ENCODE measurements around the gene HELZ. TPM values are rescaled to one million over a fixed set of nuclear protein-coding genes. Genes with fewer than 3 reads are reported as not detected.

Gene HELZ
- total RNA-seq, 6 donors from 2014 or later, result 52.1 to 166 (median 60.8) TPM

- TF ChIP-seq CTCF (IDR thresholded peaks at IDR 0.05) (no peak), POLR2AphosphoS5 (IDR thresholded peaks at IDR 0.05) (no peak), POLR2A (IDR thresholded peaks at IDR 0.05) (no peak), EP300 (IDR thresholded peaks at IDR 0.05) (no peak)
- Histone ChIP-seq H3K27me3 (no peaks in the 10 kb centered on the region), H3K36me3 (peaks cover 7 to 27% (median 11%) of the 10 kb centered on the region in 4 donors), H3K9me3 (no peaks in the 10 kb centered on the region), H3K4me3 (no peak overlapping the region), H3K27ac (no peak overlapping the region), H3K4me1 (peaks cover 0 to 6% (median 0%) of the 10 kb centered on the region in 4 donors)
- WGBS, 2 donors, result 98 to 99% methylated on average over 3 of the region's 3 CpGs
- ATAC-seq (ENCODE audit: low FRiP score in 2 of 2) (no peak), DNase-seq (no peak)
Measured at GRCh38 chr17:67088639-67089038, 156.4 kb downstream of the HELZ start.

DNA sequence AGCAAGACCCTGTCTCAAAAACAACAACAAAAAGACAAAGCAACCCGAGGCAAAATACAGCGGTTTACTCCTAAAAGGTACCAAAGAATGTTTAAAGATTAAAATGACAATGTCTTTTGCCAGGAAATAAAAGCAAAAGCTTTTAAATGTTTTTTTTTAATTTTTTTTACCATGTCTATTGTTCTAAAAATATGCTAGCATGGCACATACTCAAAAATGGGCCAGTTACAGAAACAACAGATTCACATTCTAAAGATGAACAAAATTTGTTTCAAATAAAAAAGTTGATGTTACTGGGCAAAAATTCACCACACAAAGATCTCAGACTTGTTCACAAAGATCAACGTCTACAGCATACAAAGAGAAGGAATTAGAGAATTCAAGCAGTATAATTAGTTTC is 159.6 kb downstream of the HELZ start:
- DNase-seq (no peak), ATAC-seq (ENCODE audit: low FRiP score in 2 of 2) (no peak)
- TF ChIP-seq POLR2AphosphoS5 (IDR thresholded peaks at IDR 0.05) (no peak), EP300 (IDR thresholded peaks at IDR 0.05) (no peak), CTCF (IDR thresholded peaks at IDR 0.05) (no peak), POLR2A (IDR thresholded peaks at IDR 0.05) (no peak)
- Histone ChIP-seq H3K27me3 (no peaks in the 10 kb centered on the region), H3K27ac (no peak overlapping the region), H3K9me3 (no peaks in the 10 kb centered on the region), H3K4me3 (no peak overlapping the region), H3K36me3 (peaks cover 7 to 38% (median 14%) of the 10 kb centered on the region in 4 donors), H3K4me1 (no peaks in the 10 kb centered on the region)
- 91 to 92% methylated on average over 3 of the region's 3 CpGs for WGBS, 2 donors

- DNase-seq, result no peak
- Histone ChIP-seq H3K27ac (no peak overlapping the region), H3K36me3 (peaks cover 6 to 51% (median 22%) of the 10 kb centered on the region in 4 donors), H3K4me1 (peaks cover 0 to 2% (median 0%) of the 10 kb centered on the region in 4 donors), H3K27me3 (no peaks in the 10 kb centered on the region), H3K4me3 (no peak overlapping the region), H3K9me3 (no peaks in the 10 kb centered on the region)
- no peak for ATAC-seq (ENCODE audit: low FRiP score in 2 of 2)
- 57 to 59% methylated on average over 1 of the region's 1 CpG for WGBS, 2 donors
- TF ChIP-seq POLR2A (IDR thresholded peaks at IDR 0.05) (no peak), EP300 (IDR thresholded peaks at IDR 0.05) (no peak), CTCF (IDR thresholded peaks at IDR 0.05) (no peak), POLR2AphosphoS5 (IDR thresholded peaks at IDR 0.05) (no peak)
Measured at GRCh38 chr17:67082107-67082506, 162.9 kb downstream of the HELZ start.

DNA sequence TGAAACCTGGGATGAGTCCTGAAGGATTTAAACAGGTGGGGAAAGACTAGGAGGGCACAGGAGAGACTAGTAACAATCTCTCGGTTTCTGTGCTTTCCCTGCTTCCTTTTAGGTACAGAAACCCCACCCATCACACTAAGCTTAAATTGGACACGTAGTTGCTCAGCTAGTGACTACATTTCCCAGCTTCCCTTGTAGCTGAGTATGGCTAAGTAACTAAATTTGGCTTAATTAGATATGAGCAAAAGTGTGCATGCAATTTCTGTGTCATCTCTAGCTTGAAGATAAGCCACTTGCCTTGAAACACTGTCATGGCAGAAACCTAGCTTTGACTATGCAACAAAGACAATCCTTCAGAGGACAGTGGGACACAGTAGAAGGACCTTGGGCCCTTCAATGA is 164.2 kb downstream of the HELZ start:
- no peak overlapping the region for H3K4me3 ChIP-seq
- no peak for TF ChIP-seq POLR2AphosphoS5 (IDR thresholded peaks at IDR 0.05)
- TF ChIP-seq CTCF (IDR thresholded peaks at IDR 0.05), result no peak
- no peak for TF ChIP-seq POLR2A (IDR thresholded peaks at IDR 0.05)
- no peak for TF ChIP-seq EP300 (IDR thresholded peaks at IDR 0.05)
- peaks cover 0 to 2% (median 0%) of the 10 kb centered on the region in 4 donors for H3K4me1 ChIP-seq
- no peaks in the 10 kb centered on the region for H3K27me3 ChIP-seq
- H3K27ac ChIP-seq, result no peak overlapping the region
- ATAC-seq (ENCODE audit: low FRiP score in 2 of 2) (no peak), DNase-seq (no peak)
- H3K9me3 ChIP-seq, result no peaks in the 10 kb centered on the region
- WGBS, 2 donors, result 84 to 94% methylated on average over 2 of the region's 2 CpGs
- peaks cover 3 to 49% (median 13%) of the 10 kb centered on the region in 4 donors for H3K36me3 ChIP-seq

- Histone ChIP-seq H3K27ac (no peak overlapping the region), H3K4me3 (no peak overlapping the region), H3K4me1 (peaks cover 0 to 2% (median 0%) of the 10 kb centered on the region in 4 donors), H3K36me3 (peaks cover 3 to 39% (median 11%) of the 10 kb centered on the region in 4 donors), H3K27me3 (no peaks in the 10 kb centered on the region), H3K9me3 (no peaks in the 10 kb centered on the region)
- TF ChIP-seq CTCF (IDR thresholded peaks at IDR 0.05) (no peak), EP300 (IDR thresholded peaks at IDR 0.05) (no peak), POLR2AphosphoS5 (IDR thresholded peaks at IDR 0.05) (no peak), POLR2A (IDR thresholded peaks at IDR 0.05) (no peak)
- ATAC-seq (ENCODE audit: low FRiP score in 2 of 2), result no peak
- DNase-seq, result no peak
- 88 to 95% methylated on average over 2 of the region's 2 CpGs for WGBS, 2 donors
Measured at GRCh38 chr17:67079491-67079890, 165.5 kb downstream of the HELZ start.
